ENCODE results near the gene EXTL1.
A peak's percentile ranks its signal among the peaks of the same experiment; 100 is the strongest.

EXTL1 gene

GRCh38 chr1:25992689-25993171 is 28.8 kb upstream of the EXTL1 start:
- ATAC-seq: no peak
- Mint-ChIP-seq H3K4me3 (no peak overlapping the region), H3K27ac (no peak overlapping the region), H3K36me3 (peaks cover 1% of the 10 kb centered on the region), H3K4me1 (peaks cover 59% of the 10 kb centered on the region), H3K9me3 (no peaks in the 10 kb centered on the region)
- DNase-seq (ENCODE audit: low spot score in 2 of 2): no peak

- H3K36me3 Mint-ChIP-seq: peaks cover 6% of the 10 kb centered on the region
- no peak overlapping the region for H3K4me3 Mint-ChIP-seq
- H3K9me3 Mint-ChIP-seq: no peaks in the 10 kb centered on the region
- no peak for DNase-seq (ENCODE audit: low spot score in 2 of 2)
- ATAC-seq: no peak
- H3K27ac Mint-ChIP-seq: peak overlapping the region; percentile 55
- H3K4me1 Mint-ChIP-seq: peaks cover 63% of the 10 kb centered on the region
Observed at GRCh38 chr1:25993197-25993951, 28.2 kb upstream of the EXTL1 start.

- Mint-ChIP-seq H3K4me1 (peaks cover 60% of the 10 kb centered on the region), H3K36me3 (peaks cover 6% of the 10 kb centered on the region), H3K27ac (no peak overlapping the region), H3K4me3 (no peak overlapping the region), H3K9me3 (no peaks in the 10 kb centered on the region)
- DNase-seq (ENCODE audit: low spot score in 2 of 2) (no peak), ATAC-seq (no peak)
Observed at GRCh38 chr1:25994402-25995150, 27.0 kb upstream of the EXTL1 start.

- Mint-ChIP-seq H3K9me3 (no peaks in the 10 kb centered on the region), H3K4me3 (peak overlapping the region; percentile 89), H3K36me3 (peaks cover 6% of the 10 kb centered on the region), H3K4me1 (peaks cover 40% of the 10 kb centered on the region), H3K27ac (peak overlapping the region; percentile 94)
- peak; percentile 14 for ATAC-seq
- peak in 1 of 2 donors; percentile 55 for DNase-seq (ENCODE audit: low spot score in 2 of 2)
Observed at GRCh38 chr1:25996966-25997827, 24.4 kb upstream of the EXTL1 start.

- peaks cover 6% of the 10 kb centered on the region for H3K36me3 Mint-ChIP-seq
- DNase-seq (ENCODE audit: low spot score in 2 of 2): peak; percentile 95 to 98
- peaks cover 31% of the 10 kb centered on the region for H3K4me1 Mint-ChIP-seq
- H3K27ac Mint-ChIP-seq: peak within 1 kb of the TSS; percentile 94
- H3K4me3 Mint-ChIP-seq: peak within 1 kb of the TSS; percentile 89
- no peaks in the 10 kb centered on the region for H3K9me3 Mint-ChIP-seq
- ATAC-seq: peak; percentile 99
Observed at GRCh38 chr1:25997828-25998761, 23.5 kb upstream of the EXTL1 start, which contains the start of gene PAFAH2. Gene PAFAH2 (minus strand): TSS chr1:25998063. CDS start chr1:25990816, 7,247 bp downstream.

- Mint-ChIP-seq H3K9me3 (no peaks in the 10 kb centered on the region), H3K4me1 (peaks cover 21% of the 10 kb centered on the region), H3K4me3 (no peak overlapping the region), H3K36me3 (peaks cover 6% of the 10 kb centered on the region), H3K27ac (no peak overlapping the region)
- no peak for ATAC-seq
- DNase-seq (ENCODE audit: low spot score in 2 of 2): no peak
Observed at GRCh38 chr1:25999041-25999800, 22.4 kb upstream of the EXTL1 start.

GRCh38 chr1:26003262-26003661 is 18.3 kb upstream of the EXTL1 start:
- no peak for DNase-seq (ENCODE audit: low spot score in 2 of 2)
- Mint-ChIP-seq H3K9me3 (no peaks in the 10 kb centered on the region), H3K4me3 (no peak overlapping the region), H3K27ac (no peak overlapping the region), H3K36me3 (peaks cover 2% of the 10 kb centered on the region), H3K4me1 (peaks cover 7% of the 10 kb centered on the region)
- no peak for ATAC-seq

GRCh38 chr1:26003756-26004155 is 17.8 kb upstream of the EXTL1 start:
- no peak for ATAC-seq
- H3K36me3 Mint-ChIP-seq: no peaks in the 10 kb centered on the region
- DNase-seq (ENCODE audit: low spot score in 2 of 2): no peak
- no peak overlapping the region for H3K4me3 Mint-ChIP-seq
- no peak overlapping the region for H3K27ac Mint-ChIP-seq
- peaks cover 2% of the 10 kb centered on the region for H3K4me1 Mint-ChIP-seq
- H3K9me3 Mint-ChIP-seq: no peaks in the 10 kb centered on the region

- H3K4me3 Mint-ChIP-seq: no peak overlapping the region
- ATAC-seq (no peak), DNase-seq (ENCODE audit: low spot score in 2 of 2) (no peak)
- no peaks in the 10 kb centered on the region for H3K9me3 Mint-ChIP-seq
- peaks cover 5% of the 10 kb centered on the region for H3K4me1 Mint-ChIP-seq
- no peaks in the 10 kb centered on the region for H3K36me3 Mint-ChIP-seq
- H3K27ac Mint-ChIP-seq: no peak overlapping the region
Observed at GRCh38 chr1:26005434-26006105, 16.0 kb upstream of the EXTL1 start.

GRCh38 chr1:26006710-26007109 is 14.9 kb upstream of the EXTL1 start:
- no peak for ATAC-seq

GRCh38 chr1:26009796-26010447 is 11.7 kb upstream of the EXTL1 start:
- no peak for ATAC-seq
- Mint-ChIP-seq H3K36me3 (no peaks in the 10 kb centered on the region), H3K9me3 (no peaks in the 10 kb centered on the region), H3K27ac (peak overlapping the region; percentile 75), H3K4me3 (no peak overlapping the region), H3K4me1 (peaks cover 5% of the 10 kb centered on the region)
- DNase-seq (ENCODE audit: low spot score in 2 of 2): no peak

More at GRCh38 chr1:26006710-26007109, 14.9 kb upstream of the EXTL1 start:
- DNase-seq (ENCODE audit: low spot score in 2 of 2): no peak
- no peak overlapping the region for H3K27ac Mint-ChIP-seq
- no peaks in the 10 kb centered on the region for H3K9me3 Mint-ChIP-seq
- H3K36me3 Mint-ChIP-seq: no peaks in the 10 kb centered on the region
- H3K4me1 Mint-ChIP-seq: peaks cover 5% of the 10 kb centered on the region
- no peak overlapping the region for H3K4me3 Mint-ChIP-seq

GRCh38 chr1:26010825-26011224 is 10.8 kb upstream of the EXTL1 start:
- ATAC-seq (no peak), DNase-seq (ENCODE audit: low spot score in 2 of 2) (no peak)
- H3K4me1 Mint-ChIP-seq: peaks cover 5% of the 10 kb centered on the region
- H3K36me3 Mint-ChIP-seq: no peaks in the 10 kb centered on the region
- H3K4me3 Mint-ChIP-seq: no peak overlapping the region
- no peaks in the 10 kb centered on the region for H3K9me3 Mint-ChIP-seq
- no peak overlapping the region for H3K27ac Mint-ChIP-seq

GRCh38 chr1:26012864-26013263 is 8.7 kb upstream of the EXTL1 start:
- H3K36me3 Mint-ChIP-seq: no peaks in the 10 kb centered on the region
- DNase-seq (ENCODE audit: low spot score in 2 of 2): no peak
- ATAC-seq: no peak
- no peak overlapping the region for H3K27ac Mint-ChIP-seq
- H3K4me3 Mint-ChIP-seq: no peak overlapping the region
- H3K9me3 Mint-ChIP-seq: no peaks in the 10 kb centered on the region
- H3K4me1 Mint-ChIP-seq: peaks cover 5% of the 10 kb centered on the region
